H9 (cell line): ENCODE results near the gene CHCHD6. TPM values are rescaled to one million over a fixed set of nuclear protein-coding genes. Genes with fewer than 3 reads are reported as not detected.

ENCODE experiments used
- DNase-seq: peaks from one replicate; pipeline ENCODE4 v3.0.0-alpha.2; 2017
- H2AFZ ChIP-seq: one replicate; pipeline ENCODE4 v1.6.1; 2013; ENCODE audit warnings: mild to moderate bottlenecking, low read length, control low read depth, moderate library complexity
- H2AK5ac ChIP-seq: 2 replicates; pipeline ENCODE4 v1.6.1; 2013; ENCODE audit warnings: low read length, control low read depth, mixed read lengths; ENCODE audit not compliant: insufficient read length
- H2BK120ac ChIP-seq: one replicate; pipeline ENCODE4 v1.6.1; 2013; ENCODE audit warnings: low read depth, mild to moderate bottlenecking, low read length, control low read depth, inconsistent platforms; ENCODE audit not compliant: poor library complexity, severe bottlenecking
- H2BK12ac ChIP-seq: 2 replicates; pipeline ENCODE4 v1.6.1; 2013; ENCODE audit warnings: low read length, control low read depth, mixed read lengths, low read depth; ENCODE audit not compliant: insufficient read length
- H2BK15ac ChIP-seq: 2 replicates; pipeline ENCODE4 v1.6.1; 2013; ENCODE audit warnings: low read depth, low read length, control low read depth
- H2BK20ac ChIP-seq: one replicate; pipeline ENCODE4 v1.6.1; 2013; ENCODE audit warnings: low read depth, mild to moderate bottlenecking, low read length, control low read depth, inconsistent platforms; ENCODE audit not compliant: poor library complexity, severe bottlenecking
- H2BK5ac ChIP-seq: 2 replicates; pipeline ENCODE4 v1.6.1; 2013; ENCODE audit warnings: low read length, control low read depth, mixed read lengths; ENCODE audit not compliant: insufficient read length
- H3K14ac ChIP-seq: 2 replicates; pipeline ENCODE4 v1.6.1; 2013; ENCODE audit warnings: low read length, control low read depth; ENCODE audit not compliant: insufficient read depth
- H3K18ac ChIP-seq: 2 replicates; pipeline ENCODE4 v1.6.1; 2013; ENCODE audit warnings: low read depth, mild to moderate bottlenecking, mixed read lengths, low read length, control low read depth; ENCODE audit not compliant: insufficient read length
- H3K23ac ChIP-seq: 2 replicates; pipeline ENCODE4 v1.6.1; 2013; ENCODE audit warnings: low read length, control low read depth, mixed read lengths, low read depth; ENCODE audit not compliant: insufficient read length
- H3K23me2 ChIP-seq: 2 replicates; pipeline ENCODE4 v1.6.1; 2013; ENCODE audit warnings: low read depth, mild to moderate bottlenecking, mixed read lengths, low read length, control low read depth; ENCODE audit not compliant: insufficient read length, poor library complexity, severe bottlenecking
- H3K27ac ChIP-seq: 2 replicates; pipeline ENCODE4 v1.5.1; 2013; ENCODE audit warnings: low read length, control low read depth, mixed read lengths, low read depth; ENCODE audit not compliant: insufficient read length
- H3K27me3 ChIP-seq: 2 replicates; pipeline ENCODE4 v1.6.1; 2013; ENCODE audit warnings: low read length, control low read depth, inconsistent platforms; ENCODE audit not compliant: insufficient read depth
- H3K4ac ChIP-seq: 2 replicates; pipeline ENCODE4 v1.6.1; 2013; ENCODE audit warnings: low read depth, mild to moderate bottlenecking, control low read depth, inconsistent platforms, low read length, moderate library complexity
- H3K4me1 ChIP-seq: 2 replicates; pipeline ENCODE4 v1.6.1; 2013; ENCODE audit warnings: low read length, control low read depth, inconsistent platforms; ENCODE audit not compliant: insufficient read depth
- H3K4me2 ChIP-seq: 2 replicates; pipeline ENCODE4 v1.6.1; 2013; ENCODE audit warnings: low read length, control low read depth, mixed read lengths; ENCODE audit not compliant: insufficient read length, insufficient read depth
- H3K56ac ChIP-seq: 2 replicates; pipeline ENCODE4 v1.6.1; 2013; ENCODE audit warnings: low read depth, mild to moderate bottlenecking, mixed read lengths, low read length, control low read depth; ENCODE audit not compliant: insufficient read length
- H3K79me1 ChIP-seq: 2 replicates; pipeline ENCODE4 v1.6.1; 2013; ENCODE audit warnings: low read depth, mild to moderate bottlenecking, moderate library complexity, low read length, control low read depth, inconsistent platforms; ENCODE audit not compliant: insufficient read depth, poor library complexity, severe bottlenecking
- H3K79me2 ChIP-seq: 2 replicates; pipeline ENCODE4 v1.6.1; 2013; ENCODE audit warnings: low read length, control low read depth, inconsistent platforms; ENCODE audit not compliant: insufficient read depth
- H3K9ac ChIP-seq: 2 replicates; pipeline ENCODE4 v1.6.1; 2013; ENCODE audit warnings: low read length, control low read depth, mixed read lengths; ENCODE audit not compliant: insufficient read length; ENCODE audit errors: extremely low read depth
- H3K9me3 ChIP-seq: one replicate; pipeline ENCODE4 v1.6.1; 2013; ENCODE audit warnings: low read depth, low read length, inconsistent platforms; ENCODE audit not compliant: control insufficient read depth
- H3T11ph ChIP-seq: one replicate; pipeline ENCODE4 v1.6.1; 2013; ENCODE audit warnings: mild to moderate bottlenecking, low read length, control low read depth, inconsistent platforms
- H4K20me1 ChIP-seq: one replicate; pipeline ENCODE4 v1.6.1; 2013; ENCODE audit not compliant: control insufficient read depth, insufficient read length, insufficient read depth
- H4K5ac ChIP-seq: 2 replicates; pipeline ENCODE4 v1.6.1; 2013; ENCODE audit warnings: low read depth, mild to moderate bottlenecking, mixed read lengths, low read length, control low read depth; ENCODE audit not compliant: insufficient read length
- H4K8ac ChIP-seq: replicated peaks from 2 replicates; pipeline ENCODE4 v1.6.1; 2013; ENCODE audit warnings: low read length, control low read depth, mixed read lengths, low read depth; ENCODE audit not compliant: insufficient read length
- H4K91ac ChIP-seq: 2 replicates; pipeline ENCODE4 v1.6.1; 2013; ENCODE audit warnings: low read depth, mild to moderate bottlenecking, moderate library complexity, mixed read lengths, low read length, control low read depth; ENCODE audit not compliant: insufficient read length
- H3K27ac Mint-ChIP-seq, 3 experiments: 2 replicates in 2 of 3; 3 replicates in 1 of 3; pipeline ENCODE4 v1.8.0; 2020 to 2021; ENCODE audit warnings: mixed read lengths in 3 of 3, mild to moderate bottlenecking in 1 of 3, moderate library complexity in 1 of 3
- H3K27me3 Mint-ChIP-seq: 2 replicates; pipeline ENCODE4 v1.8.0; 2021; ENCODE audit warnings: low read depth, mild to moderate bottlenecking, moderate library complexity, mixed read lengths
- H3K36me3 Mint-ChIP-seq, 3 experiments: 2 replicates in 2 of 3; 3 replicates in 1 of 3; pipeline ENCODE4 v1.8.0; 2020 to 2021; ENCODE audit warnings: low read depth in 3 of 3, mixed read lengths in 3 of 3; ENCODE audit not compliant: insufficient read depth in 1 of 3
- H3K4me1 Mint-ChIP-seq, 2 experiments: 2 replicates each; pipeline ENCODE4 v1.8.0; 2020; ENCODE audit warnings: mixed read lengths in 2 of 2
- H3K4me3 Mint-ChIP-seq, 2 experiments: 2 replicates in 1 of 2; 3 replicates in 1 of 2; pipeline ENCODE4 v1.8.0; 2020 to 2021; ENCODE audit warnings: mild to moderate bottlenecking in 2 of 2, mixed read lengths in 2 of 2, moderate library complexity in 1 of 2
- H3K9me3 Mint-ChIP-seq, 2 experiments: 2 replicates in 1 of 2; 3 replicates in 1 of 2; pipeline ENCODE4 v1.8.0; 2020; ENCODE audit warnings: mild to moderate bottlenecking in 2 of 2, mixed read lengths in 2 of 2, moderate library complexity in 1 of 2
- CTCF ChIP-seq: fragments of 200-600 bp; sonication (generic); conservative IDR thresholded peaks from 3 replicates; pipeline ENCODE4 v1.8.0; 2021; ENCODE audit warnings: antibody characterized with exemption, mild to moderate bottlenecking
- WGBS: extraction: QIAGEN DNeasy Blood & Tissue Kit; methylation state at CpG from one replicate; pipeline ENCODE4 v1.1.7; 2013; ENCODE audit warnings: missing lambda C conversion rate, low lambda C conversion rate, mixed read lengths; ENCODE audit not compliant: insufficient read length; ENCODE audit errors: extremely low coverage; 5-methylcytosine and 5-hydroxymethylcytosine counted together
- total RNA-seq: library from RNA; stranded (reverse); gene quantifications from 2 replicates; pipeline ENCODE4 v1.2.1, GENCODE V29; 2021

Gene CHCHD6
- total RNA-seq, 1 experiment from 2014 or later, result 34.2 TPM

GRCh38 chr3:126977821-126978220 lies 273.8 kb downstream of the CHCHD6 start:
- no peaks in the 10 kb centered on the region for H3K23me2 ChIP-seq
- no peak overlapping the region for H3K9ac ChIP-seq
- H3K14ac ChIP-seq, result no peak overlapping the region
- H3K4me3 Mint-ChIP-seq, result no peak overlapping the region
- no peak overlapping the region for H3K4ac ChIP-seq
- no peak overlapping the region for H2BK15ac ChIP-seq
- TF ChIP-seq CTCF, result no peak
- H2AK5ac ChIP-seq, result no peak overlapping the region
- H3K9me3 Mint-ChIP-seq, result peaks cover 15 to 18% of the 10 kb centered on the region in 2 experiments
- H3K27ac ChIP-seq, result no peak overlapping the region
- no peaks in the 10 kb centered on the region for H3K27me3 ChIP-seq
- H4K91ac ChIP-seq, result no peak overlapping the region
- no peak overlapping the region for H3K18ac ChIP-seq
- H4K5ac ChIP-seq, result no peak overlapping the region
- H3K4me1 ChIP-seq, result no peaks in the 10 kb centered on the region
- H3K23ac ChIP-seq, result no peak overlapping the region
- no peak overlapping the region for H2BK20ac ChIP-seq
- no peak overlapping the region for H2BK120ac ChIP-seq
- peaks cover 8 to 14% of the 10 kb centered on the region in 2 experiments for H3K4me1 Mint-ChIP-seq
- H4K8ac ChIP-seq, result no peak overlapping the region
- no peaks in the 10 kb centered on the region for H3K9me3 ChIP-seq
- H3K27me3 Mint-ChIP-seq, result peaks cover 33% of the 10 kb centered on the region
- no peak overlapping the region for H2AFZ ChIP-seq
- H2BK5ac ChIP-seq, result no peak overlapping the region
- no peaks in the 10 kb centered on the region for H3K79me1 ChIP-seq
- no peak overlapping the region for H2BK12ac ChIP-seq
- no peak overlapping the region for H3K27ac Mint-ChIP-seq
- no peak overlapping the region for H3K56ac ChIP-seq
- no peak overlapping the region for H3T11ph ChIP-seq
- H3K79me2 ChIP-seq, result no peaks in the 10 kb centered on the region
- WGBS, result no CpG with 5 or more reads among the region's 6 CpGs
- H4K20me1 ChIP-seq, result no peaks in the 10 kb centered on the region
- DNase-seq, result no peak
- no peak overlapping the region for H3K4me2 ChIP-seq
- H3K36me3 Mint-ChIP-seq, result peaks cover 2 to 15% (median 8%) of the 10 kb centered on the region in 3 experiments; a peak in 6 of 7 replicates
